SU-DHL-6 (cell line): ENCODE results near the gene HGFAC.

Source experiments
- CTCF ChIP-seq: fragments of 200-600 bp; sonication (generic); IDR thresholded peaks from one replicate; pipeline ENCODE4 v1.5.1; 2017; ENCODE audit warnings: antibody characterized with exemption, mild to moderate bottlenecking, low read length, moderate library complexity; ENCODE audit not compliant: insufficient read depth, poor library complexity, severe bottlenecking
- EZH2phosphoT487 ChIP-seq: fragments of 200-600 bp; sonication (generic), shearing (Covaris generic); conservative IDR thresholded peaks from 2 replicates; pipeline ENCODE4 v1.6.1; 2018; ENCODE audit warnings: mild to moderate bottlenecking, antibody characterized with exemption, low read length, moderate library complexity, mixed read lengths

- TF ChIP-seq CTCF (no peak), EZH2phosphoT487 (no peak)
These were observed 56.6 kb downstream of the HGFAC start for GRCh38 chr4:3498407-3498806.
